Upper lobe of left lung (tissue), 4 donors: ENCODE data around the gene DPH6.

ENCODE experiments used
- CTCF ChIP-seq, 6 experiments: fragments of 450-650 bp in 4 of 6; fragments of 200-600 bp in 2 of 6; sonication (generic) in 2 of 6; IDR thresholded peaks; one replicate each; pipeline ENCODE4 v1.5.1; 2016 to 2019; ENCODE audit warnings: antibody characterized with exemption in 6 of 6
- POLR2A ChIP-seq, 4 donors: fragments of 450-650 bp; IDR thresholded peaks; one replicate each; pipeline ENCODE4 v1.5.1; 2016 to 2017; ENCODE audit warnings: antibody characterized with exemption in 4 of 4, mild to moderate bottlenecking in 2 of 4
- POLR2AphosphoS5 ChIP-seq, 2 donors: sonication (generic); formaldehyde crosslinking; IDR thresholded peaks; one replicate each; pipeline ENCODE4 v1.5.1; 2017; ENCODE audit warnings: antibody characterized with exemption in 2 of 2

- TF ChIP-seq POLR2A (IDR thresholded peaks at IDR 0.05) (no peak), CTCF (IDR thresholded peaks at IDR 0.05) (no peak), POLR2AphosphoS5 (IDR thresholded peaks at IDR 0.05) (no peak)
Measured at GRCh38 chr15:35530698-35531097, 15.3 kb downstream of the DPH6 start.
